ENCODE measurements around the gene FKBP14.

DNA sequence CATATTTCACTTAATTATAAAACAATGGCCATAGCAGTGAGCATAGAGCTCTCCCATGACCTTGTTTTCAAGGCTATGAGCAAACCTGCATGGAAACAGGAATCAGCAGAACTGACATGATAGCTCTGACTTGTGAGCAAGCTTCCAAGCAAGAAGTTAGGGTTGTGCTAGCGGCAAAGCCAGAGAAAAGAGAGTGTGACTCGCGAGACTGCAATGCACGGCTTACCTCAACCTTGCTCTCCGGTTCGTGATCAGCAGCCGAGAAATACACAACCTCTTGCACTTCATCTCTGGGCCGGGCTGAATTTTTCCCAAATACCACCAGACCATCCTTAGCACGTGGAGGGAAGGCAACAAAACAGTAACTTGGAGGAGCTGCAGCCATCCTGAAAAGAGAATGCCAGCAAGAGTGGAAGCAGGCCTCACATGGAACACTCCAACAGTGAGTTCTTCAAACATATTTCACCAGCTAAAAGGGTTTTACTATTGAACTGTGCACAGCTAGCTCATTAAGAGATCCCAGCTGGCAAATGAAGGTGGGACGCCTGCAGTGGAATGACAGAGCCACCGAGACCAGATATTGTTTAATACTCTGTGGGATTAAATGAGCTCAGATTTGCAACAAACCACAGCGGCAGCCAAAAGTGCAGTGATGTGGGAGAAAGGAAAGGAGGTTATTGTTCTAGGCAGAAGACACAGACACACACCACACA is 57.7 kb downstream of the FKBP14 start:
- TF ChIP-seq, protein P1, sequence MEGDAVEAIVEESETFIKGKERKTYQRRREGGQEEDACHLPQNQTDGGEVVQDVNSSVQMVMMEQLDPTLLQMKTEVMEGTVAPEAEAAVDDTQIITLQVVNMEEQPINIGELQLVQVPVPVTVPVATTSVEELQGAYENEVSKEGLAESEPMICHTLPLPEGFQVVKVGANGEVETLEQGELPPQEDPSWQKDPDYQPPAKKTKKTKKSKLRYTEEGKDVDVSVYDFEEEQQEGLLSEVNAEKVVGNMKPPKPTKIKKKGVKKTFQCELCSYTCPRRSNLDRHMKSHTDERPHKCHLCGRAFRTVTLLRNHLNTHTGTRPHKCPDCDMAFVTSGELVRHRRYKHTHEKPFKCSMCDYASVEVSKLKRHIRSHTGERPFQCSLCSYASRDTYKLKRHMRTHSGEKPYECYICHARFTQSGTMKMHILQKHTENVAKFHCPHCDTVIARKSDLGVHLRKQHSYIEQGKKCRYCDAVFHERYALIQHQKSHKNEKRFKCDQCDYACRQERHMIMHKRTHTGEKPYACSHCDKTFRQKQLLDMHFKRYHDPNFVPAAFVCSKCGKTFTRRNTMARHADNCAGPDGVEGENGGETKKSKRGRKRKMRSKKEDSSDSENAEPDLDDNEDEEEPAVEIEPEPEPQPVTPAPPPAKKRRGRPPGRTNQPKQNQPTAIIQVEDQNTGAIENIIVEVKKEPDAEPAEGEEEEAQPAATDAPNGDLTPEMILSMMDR (IDR thresholded peaks at IDR 0.05; ENCODE audit: insufficient read depth, low read depth, low read length), result no peak
- no peak for TF ChIP-seq EZH2 (IDR thresholded peaks at IDR 0.05; ENCODE audit: insufficient read depth, low read length)

All from astrocyte (in vitro differentiated cells and primary cell).